ENCODE measurements around the gene ACKR3.

ACKR3 gene

DNA sequence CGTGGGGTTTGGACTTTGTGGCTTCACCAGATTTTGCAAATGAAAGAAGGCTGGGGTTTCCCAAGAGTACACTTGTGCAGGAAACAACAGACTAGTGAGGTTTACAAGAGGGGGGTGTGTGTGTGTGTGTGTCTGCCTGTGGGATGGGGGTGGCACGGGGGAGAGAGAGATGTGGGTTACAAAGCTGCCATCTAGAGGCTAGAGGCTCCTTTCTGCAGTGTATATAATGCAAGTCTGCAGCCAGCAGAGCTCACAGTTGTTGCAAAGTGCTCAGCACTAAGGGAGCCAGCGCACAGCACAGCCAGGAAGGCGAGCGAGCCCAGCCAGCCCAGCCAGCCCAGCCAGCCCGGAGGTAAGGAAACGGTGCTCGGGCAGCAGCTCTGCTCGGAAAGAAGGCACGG, at the start of gene ACKR3:
TSS of gene ACKR3 (plus strand) at position 253 of the 401 bp plus-strand sequence. CDS start 10,641 bp downstream, outside the sequence.
- in situ Hi-C loops (cut with HindIII; ENCODE audit: low sequenced_read_pairs) = no loop called here

DNA sequence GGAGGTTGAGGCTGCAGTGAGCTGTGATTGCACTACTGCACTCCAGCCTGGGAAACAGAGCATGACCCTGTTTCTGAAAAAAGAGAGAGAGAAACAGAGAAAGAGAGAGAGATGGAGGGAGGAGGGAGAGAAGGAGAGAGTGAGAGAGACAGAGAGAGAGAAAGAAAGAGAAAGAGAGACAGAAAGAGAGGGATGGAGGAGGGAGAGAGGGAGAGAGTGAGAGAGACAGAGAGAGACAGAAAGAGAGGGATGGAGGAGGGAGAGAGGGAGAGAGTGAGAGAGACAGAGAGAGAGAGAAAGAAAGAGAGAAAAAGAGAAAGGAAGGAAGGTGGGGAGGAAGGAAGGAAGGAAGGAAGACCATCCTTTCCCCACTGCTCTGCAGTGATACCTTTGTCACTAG, 48.1 kb upstream of the ACKR3 start:
- in situ Hi-C loops (cut with HindIII; ENCODE audit: low sequenced_read_pairs) = loop anchor here (5.0 kb wide), 1 partner anchor 54 kb away; no protein-coding TSS in a partner anchor

DNA sequence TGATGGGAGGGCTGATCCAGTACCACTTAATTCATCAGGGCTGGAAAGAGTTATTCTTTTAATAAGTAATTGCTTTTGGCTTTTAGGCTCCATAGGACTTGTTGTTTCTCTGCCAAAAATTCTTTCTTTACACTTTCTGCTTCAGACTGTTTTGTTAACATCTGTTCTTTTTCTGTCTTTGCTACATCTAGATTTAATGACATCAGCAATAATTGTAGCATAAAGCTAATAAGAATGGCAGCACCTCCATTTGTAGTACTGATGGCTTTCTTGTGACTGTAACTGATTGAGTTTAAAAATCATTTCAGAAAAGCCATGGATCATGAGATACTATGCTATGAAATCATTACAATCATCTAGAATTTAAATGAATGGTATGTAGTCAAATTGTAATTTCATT, 46.4 kb upstream of the ACKR3 start:
- in situ Hi-C loops (cut with HindIII; ENCODE audit: low sequenced_read_pairs) = loop anchor here (5.0 kb wide), 1 partner anchor 56 kb away; no protein-coding TSS in a partner anchor

DNA sequence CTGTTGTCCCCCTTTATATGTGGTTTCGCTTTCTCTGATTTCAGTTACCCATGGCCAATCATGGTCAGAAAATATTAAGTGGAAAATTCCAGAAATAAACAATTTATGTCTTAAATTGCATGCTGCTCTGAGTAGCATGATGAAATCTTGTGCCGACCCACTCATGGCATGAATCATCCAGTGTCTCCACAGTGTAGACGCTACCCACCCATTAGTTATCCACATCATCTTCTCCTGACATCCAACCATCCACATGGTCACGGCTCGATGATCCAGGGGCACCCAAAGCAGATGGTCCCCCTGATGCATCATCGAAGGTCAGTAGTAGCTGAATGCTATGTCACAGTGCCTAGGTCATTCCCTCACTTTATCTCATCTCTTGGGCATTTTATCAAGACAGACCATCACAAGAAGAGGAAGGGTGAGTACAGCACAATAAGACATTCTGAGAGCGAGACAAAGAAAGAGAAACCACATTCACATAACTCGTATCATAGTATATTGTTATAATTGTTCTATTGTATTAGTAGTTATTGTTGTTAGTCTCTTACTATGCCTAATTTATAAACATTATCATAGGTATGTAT, 44.1 kb upstream of the ACKR3 start:
- in situ Hi-C loops (cut with HindIII; ENCODE audit: low sequenced_read_pairs) = no loop called here

DNA sequence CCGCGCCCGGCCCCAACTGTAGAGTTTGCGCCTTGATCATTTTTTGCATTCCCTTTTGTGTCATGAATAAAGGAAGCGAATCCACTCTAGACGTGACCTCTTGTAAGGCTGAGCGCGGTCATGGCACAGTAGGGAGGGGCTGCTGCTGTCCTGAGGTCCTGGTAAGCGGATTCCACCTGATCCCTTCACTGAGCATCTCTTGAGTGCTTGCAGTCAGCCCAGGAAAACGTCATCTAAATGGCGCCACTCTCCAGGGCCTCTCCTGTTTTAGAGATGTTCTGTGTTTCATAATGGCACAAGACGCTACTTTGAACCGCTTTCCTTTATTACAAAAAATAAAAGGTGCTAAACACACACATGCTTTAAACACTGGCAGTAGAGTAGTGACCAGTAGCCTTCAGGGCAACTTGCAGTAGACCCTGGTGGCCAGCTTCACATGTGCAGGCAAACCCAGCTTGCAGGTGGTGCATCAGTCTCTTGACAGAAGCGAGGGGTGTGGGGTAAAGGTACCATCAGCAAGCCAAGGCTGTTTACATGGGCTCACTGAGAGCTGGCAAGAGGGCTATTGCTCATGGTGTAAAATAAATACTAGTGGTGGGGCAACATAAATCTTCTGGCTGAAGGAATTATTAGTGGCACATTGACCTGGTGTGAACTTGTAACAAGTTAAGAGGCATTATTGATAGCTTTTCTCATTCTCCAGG, 43.0 kb upstream of the ACKR3 start:
- in situ Hi-C loops (cut with HindIII; ENCODE audit: low sequenced_read_pairs) = no loop called here

DNA sequence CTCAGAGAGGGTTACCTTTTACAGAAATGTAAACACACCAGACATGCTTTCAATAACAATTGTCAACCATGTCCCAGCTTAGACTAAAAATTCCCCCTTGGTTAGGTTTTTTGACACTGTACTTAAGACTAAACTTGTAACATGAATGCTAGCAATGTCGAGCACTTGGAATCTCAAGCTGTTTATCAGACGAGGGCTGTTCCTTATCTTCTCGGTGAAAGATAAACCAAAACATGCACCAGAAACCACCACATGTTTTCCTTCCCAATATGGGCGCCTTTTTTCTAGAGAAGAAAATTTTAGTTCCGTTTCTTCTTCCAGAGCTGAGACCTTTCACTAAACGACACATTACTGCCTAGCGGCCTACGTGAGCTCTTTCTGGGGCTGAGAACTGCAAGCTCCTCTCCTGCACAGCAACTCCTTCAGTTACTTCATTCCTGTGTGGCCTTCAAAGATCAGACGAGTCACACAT, 42.4 kb upstream of the ACKR3 start:
- in situ Hi-C loops (cut with HindIII; ENCODE audit: low sequenced_read_pairs) = no loop called here

DNA sequence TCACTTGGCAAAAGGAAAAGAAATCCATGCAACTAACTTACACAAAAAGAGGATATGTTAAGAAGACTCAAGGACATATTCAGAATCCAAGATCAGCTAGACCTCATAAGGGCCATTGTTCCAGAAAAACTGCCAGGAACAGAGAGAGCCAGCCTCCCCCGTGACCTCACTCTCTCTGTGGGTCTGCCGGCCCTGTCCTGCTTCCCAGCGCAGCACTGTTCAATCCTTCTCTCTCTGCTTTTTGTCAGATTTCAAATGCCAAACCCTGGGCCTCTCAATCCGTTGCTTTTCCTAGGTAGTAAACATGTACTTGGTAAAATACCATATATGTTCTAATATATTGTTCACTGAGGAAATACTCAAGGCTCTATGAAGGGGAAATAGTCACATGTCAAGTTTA, 40.0 kb upstream of the ACKR3 start:
- in situ Hi-C loops (cut with HindIII; ENCODE audit: low sequenced_read_pairs) = no loop called here

DNA sequence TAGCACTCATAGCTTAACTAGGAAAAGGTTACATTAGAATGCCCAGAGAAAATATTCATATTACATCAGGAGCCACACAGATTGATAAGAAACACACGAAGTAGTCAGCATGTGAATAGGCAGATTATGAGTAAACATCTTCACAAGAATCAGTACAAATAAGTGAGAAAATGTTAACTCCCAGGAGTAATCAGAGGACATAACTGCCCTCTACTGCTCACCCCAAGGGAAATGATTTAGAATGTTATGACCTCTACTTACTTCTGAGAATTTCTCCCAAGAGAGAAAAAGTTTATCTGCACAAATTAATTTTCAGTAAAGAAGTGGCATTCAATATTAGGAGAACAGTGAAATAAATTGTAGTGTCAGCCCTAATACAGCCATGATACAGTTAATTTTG, 39.1 kb upstream of the ACKR3 start:
- in situ Hi-C loops (cut with HindIII; ENCODE audit: low sequenced_read_pairs) = no loop called here

DNA sequence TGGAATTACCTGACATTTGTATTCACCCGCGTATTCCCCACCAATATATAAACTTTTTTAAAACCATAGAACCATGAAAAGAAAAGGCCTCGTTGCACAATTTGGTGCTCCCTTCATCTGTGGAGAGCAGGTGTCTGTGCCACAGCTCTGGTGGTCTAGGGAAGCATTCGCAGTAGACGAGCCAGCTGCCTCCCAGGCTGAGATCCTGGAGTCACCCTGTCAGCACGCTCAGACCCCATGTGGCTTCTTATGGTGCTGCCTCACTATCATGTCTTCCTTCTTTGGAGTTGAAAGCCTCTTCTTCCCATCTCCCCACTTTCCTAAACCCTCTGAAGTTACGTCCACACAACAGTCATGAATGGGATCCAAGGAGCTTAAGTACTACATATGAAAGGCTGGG, 38.4 kb upstream of the ACKR3 start:
- in situ Hi-C loops (cut with HindIII; ENCODE audit: low sequenced_read_pairs) = no loop called here

DNA sequence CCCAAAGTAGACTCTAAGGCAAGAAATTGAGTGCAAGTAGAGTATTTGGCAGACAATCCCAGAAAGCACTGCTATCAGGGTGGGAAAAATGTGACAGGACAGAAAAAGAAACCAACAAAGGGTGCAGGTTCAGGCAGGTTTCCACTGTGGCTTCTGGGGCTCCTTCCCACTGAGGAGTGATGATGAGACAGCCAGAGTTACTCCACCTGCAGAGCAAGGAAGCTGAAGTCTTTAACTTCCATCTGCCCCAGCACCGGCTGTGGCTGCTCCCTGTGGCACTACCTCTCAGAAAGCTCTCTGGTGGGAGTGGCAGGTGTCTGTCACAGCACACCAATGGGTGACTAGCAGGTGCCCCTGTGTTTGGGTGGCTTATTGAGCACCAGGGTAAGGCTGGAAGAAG, 37.6 kb upstream of the ACKR3 start:
- in situ Hi-C loops (cut with HindIII; ENCODE audit: low sequenced_read_pairs) = no loop called here

DNA sequence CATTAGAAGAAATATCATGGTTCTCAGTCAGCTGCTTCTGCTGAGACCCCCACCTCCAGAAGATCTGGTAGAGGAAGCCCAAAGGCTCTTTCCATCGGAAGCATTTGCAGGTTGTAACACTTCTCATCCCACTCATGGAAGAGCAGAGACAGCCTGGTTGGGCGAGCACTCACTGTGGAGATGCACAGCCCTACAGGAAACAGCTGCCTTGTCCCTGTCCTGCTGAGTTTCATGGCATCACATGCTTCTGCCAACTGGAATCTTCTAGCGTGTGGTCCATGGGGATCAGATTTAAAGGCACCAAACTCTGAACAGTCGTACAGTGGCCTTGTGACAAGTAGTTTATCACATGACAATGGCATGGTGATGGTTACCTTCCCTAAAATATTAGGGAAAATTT, 36.3 kb upstream of the ACKR3 start:
- in situ Hi-C loops (cut with HindIII; ENCODE audit: low sequenced_read_pairs) = no loop called here

DNA sequence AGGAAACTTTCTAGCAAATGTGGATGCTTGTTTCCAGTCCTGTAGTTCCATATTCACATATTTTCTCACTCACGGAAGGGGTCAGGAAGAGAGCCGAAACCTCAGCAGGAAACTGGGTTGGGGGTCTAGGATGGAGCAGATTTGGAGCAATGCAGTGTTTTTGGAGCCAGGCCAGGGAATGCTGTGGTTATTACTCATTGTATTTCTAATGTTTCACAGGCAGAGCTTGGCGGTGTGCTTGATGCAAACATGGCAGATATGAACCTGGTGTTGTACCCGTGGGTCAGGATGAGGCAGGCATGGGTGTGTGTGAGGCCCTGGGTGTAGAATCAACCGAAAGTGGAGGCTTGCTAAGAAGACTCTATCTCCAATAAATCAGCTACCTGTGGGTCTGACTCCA, 34.6 kb upstream of the ACKR3 start:
- in situ Hi-C loops (cut with HindIII; ENCODE audit: low sequenced_read_pairs) = no loop called here

DNA sequence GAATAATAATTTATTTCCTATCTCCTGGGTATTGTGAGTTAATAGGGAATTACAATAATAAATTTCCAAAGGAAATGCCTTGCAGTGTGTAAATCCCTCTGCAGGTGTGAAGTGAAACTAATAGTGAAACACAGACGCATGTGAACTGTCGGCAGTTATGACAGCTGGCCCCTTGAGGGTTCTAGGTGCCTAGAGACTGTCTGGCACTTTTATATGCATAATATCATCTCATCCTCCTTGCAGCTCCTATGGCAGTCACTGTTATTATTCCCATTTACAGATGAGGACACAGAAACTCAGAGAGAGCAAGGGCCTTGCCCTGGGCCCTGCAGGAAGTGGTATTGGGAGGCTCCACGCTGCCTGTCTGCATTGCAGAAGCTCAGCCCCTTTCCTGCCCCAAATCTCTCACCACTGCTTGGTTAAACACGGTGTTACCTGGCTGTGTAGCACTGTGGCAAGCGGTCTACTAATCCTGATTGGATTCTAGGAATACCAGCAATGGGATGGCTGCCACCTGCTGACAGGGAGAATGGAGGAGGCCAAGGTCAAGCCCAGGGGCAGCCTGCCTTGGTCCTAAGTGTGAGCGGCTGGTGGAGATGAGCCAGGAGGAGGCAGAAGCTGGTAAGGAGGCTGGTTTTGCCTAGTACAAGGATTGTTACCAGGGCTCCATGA, 32.8 kb upstream of the ACKR3 start:
- in situ Hi-C loops (cut with HindIII; ENCODE audit: low sequenced_read_pairs) = no loop called here

DNA sequence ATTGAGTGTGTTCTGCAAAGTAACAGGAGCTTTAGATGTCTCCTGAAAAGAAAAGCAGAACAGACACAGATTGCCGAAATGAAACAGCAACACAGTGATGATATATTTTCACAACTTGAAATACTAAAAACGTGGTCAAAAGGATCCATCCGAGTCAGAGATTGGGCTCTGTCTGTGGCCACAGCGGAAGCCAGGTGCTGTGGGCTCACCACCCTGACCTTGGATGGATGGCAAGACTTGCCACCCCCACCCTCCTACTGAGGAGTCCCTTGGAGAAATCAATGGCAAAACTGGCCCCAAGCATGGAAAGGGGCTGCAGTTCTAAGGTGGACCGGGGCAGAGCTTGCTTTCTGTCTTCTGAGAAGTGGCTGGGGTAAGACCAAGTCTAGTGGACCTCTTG, 31.4 kb upstream of the ACKR3 start:
- in situ Hi-C loops (cut with HindIII; ENCODE audit: low sequenced_read_pairs) = no loop called here

DNA sequence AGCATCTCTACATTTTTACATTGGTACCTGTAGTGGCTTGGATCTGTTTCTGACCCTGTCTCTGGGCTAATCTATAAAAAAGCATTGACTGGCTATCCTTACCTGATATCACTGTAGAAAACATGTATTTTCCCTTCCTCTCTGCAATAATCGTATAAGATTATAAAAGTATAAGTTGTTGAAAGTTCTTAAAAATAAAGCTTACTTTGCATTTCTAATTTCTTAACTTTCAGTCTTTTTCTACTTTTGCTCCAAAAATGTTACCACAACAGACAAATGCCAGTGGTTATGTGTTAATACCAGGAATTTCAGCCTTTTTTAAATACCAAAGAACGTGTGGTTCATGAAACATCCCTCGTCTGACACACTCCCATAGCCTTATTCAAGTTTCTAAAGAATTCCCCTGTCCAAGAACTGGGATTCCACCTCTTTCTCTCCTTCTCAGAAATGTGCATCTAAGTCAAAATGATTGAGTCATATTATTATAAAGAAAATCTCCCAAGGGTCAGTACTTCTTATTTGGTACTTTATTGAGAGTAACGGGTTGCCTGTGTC, 28.5 kb upstream of the ACKR3 start:
- in situ Hi-C loops (cut with HindIII; ENCODE audit: low sequenced_read_pairs) = no loop called here

DNA sequence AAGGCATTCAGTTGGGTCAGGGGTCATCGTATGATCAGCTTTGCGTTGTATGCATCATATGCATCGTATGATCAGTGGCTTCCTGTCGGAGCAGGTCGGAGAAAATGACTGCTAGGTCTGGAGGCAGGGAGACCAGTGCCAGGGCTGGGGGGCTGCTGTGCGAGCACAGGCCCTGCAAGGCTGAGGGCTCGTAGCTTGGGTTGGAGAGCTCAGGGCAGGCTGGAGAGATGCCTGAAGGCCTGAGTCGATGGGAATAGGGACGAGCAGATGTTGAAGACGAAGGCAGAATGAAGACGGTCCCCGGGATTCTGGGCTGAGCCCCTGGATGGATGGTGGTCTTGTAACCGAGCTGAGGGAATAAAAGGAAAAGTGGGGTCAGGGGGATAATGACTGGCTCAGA, 25.3 kb upstream of the ACKR3 start:
- in situ Hi-C loops (cut with HindIII; ENCODE audit: low sequenced_read_pairs) = no loop called here

DNA sequence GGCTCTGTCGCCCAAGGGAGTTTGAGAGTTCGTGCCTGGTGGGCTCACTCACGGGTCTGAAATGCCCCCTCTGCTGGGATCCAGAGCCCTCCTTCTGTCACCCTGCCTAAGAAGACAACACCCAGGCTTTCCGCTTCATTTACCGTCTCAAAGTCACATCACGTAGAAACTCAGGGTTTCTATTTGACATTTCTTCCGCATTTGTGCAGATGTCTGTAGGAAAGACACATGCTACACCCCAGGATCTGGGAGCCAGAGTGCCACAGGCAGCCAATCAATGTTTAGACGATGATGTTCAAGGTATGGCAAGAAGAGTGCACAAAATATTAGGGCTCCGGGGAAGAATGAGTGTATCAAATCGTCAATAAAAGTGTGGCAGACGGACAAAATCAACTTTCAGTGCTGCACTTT, 24.4 kb upstream of the ACKR3 start:
- in situ Hi-C loops (cut with HindIII; ENCODE audit: low sequenced_read_pairs) = no loop called here

DNA sequence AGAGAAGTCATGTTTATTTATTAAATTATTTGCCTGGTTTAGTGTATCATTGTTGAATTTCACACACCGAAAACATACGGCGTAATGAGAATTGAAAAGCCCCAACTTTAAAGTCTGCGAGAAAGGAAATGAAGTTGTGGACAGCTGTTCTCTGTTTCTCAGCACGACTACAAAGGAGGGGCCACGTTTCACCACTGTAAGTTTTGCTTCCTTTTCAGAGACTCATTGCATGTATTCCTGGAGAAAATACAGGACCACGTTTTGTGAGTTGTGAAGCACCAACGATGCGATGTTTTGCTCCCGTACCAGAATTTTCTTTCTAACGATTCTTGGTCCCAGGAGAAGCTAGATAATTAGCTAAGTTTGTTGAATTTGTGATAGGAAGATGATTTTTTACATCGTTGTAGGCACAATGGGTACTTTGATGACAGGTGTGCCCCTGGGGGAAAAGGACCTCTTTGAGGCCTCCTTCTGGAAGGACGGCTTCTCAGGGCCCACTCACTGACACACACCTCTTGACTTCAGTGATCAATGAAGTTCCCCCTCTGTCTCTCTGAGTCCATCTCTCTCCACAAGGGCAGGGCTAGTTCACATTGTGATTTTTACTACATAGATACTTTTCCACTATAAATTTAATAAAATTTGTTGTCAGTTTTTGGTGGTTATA, 23.7 kb upstream of the ACKR3 start:
- in situ Hi-C loops (cut with HindIII; ENCODE audit: low sequenced_read_pairs) = no loop called here

DNA sequence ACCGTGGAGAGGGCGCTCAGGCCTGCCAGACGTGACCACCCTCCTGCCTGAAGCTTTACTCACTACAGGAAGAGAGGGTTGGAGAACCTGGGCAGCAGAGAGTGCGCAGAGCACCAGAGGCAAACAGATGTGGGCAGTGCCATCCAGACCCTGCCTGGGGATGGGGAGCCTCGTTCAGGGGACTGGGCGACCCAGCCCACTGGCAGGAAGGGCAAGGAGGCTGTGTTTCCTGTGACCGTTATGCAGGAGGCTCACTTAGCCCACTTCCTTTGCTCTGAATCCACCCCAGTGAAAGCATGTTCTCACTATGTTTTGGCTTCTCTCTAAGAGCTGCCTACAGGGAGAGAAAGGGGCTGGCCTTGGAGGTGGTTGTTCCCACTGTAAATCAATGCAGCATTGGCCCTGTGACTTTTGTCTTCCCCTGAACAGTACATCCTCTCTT, 23.0 kb upstream of the ACKR3 start:
- in situ Hi-C loops (cut with HindIII; ENCODE audit: low sequenced_read_pairs) = no loop called here

DNA sequence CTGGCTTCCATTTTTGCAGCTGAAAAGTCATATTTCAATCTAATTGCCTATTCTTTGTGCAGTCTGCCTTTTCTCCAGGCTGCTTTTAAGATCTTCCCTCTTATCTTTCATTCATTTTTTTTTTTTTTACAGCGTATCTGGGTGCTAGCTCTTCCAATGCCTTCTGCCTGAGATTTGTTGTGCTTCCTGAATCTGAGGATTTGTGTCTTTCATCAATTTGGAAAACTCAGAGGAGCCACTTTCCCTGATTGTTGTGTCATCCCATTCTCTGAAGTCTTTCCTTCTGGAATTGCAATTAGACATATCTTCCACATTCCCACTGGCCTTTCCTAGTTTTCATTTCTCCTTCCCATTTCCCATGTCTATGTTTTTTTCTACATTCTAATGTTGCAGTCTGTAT, 21.9 kb upstream of the ACKR3 start:
- in situ Hi-C loops (cut with HindIII; ENCODE audit: low sequenced_read_pairs) = no loop called here

All from endothelial cell of hepatic sinusoid (primary cell).